HuH-7 (cell line): ENCODE measurements around the gene C8A.

Source experiments
- DNase-seq: peaks from one replicate; pipeline ENCODE4 v3.0.0; 2011; ENCODE audit warnings: low spot score

Gene C8A

DNA sequence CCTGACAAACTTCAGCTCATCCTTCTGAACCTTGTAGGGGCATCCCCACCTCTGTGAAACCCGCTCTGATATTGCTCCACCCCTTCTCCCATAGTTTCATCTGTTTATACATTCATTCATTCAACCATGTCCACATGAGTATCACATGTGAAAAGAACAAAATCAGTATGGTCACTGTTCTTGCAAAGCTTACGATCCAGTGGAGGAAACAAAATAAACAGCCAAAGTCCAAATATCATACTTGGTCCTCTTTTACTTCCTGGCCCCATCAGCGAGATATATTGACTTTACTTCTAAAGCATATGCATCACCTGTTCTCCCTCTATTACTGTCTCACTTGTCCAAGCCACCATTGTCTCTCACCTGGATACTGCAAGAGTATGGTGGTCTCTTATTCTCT lies 35.6 kb downstream of the C8A start:
- no peak for DNase-seq

DNA sequence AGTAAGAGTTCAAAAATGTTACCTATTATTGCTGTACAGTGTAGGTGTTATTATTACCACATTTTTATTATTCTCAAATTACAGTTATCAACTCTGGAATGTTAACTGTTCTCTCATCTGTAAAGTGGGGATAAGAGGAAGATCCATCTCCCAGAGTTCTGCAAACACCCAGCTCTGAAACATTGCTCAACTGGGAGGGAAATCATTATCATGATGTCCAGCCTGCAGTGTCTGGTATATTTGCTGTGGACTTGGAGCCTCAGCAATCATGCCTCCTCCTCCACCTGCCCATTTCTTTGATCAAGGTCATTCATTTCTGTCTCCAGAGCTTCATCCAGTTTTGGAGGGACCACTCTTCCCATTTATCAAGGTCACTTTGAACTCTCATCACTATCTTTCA lies 39.4 kb downstream of the C8A start:
- no peak for DNase-seq

DNA sequence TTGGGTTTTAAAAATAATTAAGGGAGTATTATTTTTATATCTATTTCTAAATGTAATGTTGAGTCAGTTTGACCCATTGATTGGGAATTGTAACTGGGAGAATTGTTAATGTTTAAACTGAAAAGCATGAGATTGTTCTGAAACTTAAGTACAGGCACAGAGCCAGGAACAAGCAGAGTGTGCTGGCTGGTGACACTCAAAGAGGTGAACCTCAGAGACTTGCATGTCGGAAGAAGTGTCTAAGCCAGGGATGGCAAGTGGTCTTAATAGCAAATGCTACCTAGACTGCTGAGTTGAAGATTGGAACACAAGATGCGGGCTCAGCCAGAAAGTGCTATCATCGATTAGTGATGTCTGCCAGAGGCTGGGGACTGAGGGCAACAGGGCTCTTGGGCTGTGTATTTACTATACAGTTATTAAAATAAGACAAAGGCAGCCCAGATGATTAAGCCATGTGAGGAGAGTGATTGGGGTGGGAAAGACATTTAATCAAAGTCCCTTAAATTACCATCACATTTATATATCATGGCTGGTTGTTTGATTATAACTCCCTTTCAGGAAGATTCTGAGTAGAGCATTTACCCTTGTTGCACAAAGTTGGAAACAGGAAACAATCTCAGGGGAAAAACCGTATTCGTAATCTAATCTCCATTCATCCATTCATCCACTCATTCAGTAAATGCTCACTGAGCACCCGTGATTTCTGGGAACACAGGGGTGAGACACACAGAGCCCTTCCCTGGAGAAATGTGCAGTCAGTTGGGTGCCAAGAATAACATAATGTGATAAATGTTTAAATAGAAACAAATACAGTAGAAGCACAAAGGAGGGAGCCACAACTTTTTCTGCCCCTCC lies 42.8 kb downstream of the C8A start:
- DNase-seq: no peak

DNA sequence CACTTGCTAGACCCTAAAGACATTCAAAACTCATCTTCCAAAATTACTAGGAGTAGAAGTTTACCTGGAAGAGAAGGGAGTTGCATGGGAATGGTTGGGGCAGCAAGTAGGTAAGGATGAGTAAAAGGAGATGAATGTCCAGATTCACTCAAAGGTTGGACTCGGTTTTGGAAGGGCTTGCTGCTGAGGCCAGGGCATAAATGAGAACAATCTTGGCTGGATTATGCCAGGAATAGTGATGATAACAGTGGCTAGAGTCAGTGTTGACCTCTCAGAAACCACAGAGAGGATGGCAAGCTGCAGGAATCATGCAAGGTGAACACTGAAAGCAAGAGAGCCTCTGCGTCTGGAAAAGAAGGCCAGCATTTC lies 43.4 kb downstream of the C8A start:
- no peak for DNase-seq

DNA sequence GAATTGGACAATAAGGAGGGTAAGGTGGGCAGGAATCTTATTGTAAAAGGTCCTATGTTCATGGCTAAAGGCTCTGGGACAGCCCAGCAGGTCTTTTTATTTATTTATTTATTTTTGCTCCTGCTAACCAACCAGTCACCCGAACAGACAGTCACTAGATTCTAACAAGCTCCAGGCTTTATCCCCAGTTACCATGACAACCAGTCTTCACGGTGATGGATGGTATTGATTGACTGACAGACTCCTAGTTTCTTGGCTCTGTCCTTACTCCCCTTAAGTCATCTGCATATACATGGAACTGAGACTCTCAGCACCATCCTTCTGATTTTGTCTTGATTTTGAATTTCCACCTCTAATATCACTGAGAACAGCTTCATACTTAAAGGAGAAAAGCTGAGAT lies 44.3 kb downstream of the C8A start:
- no peak for DNase-seq

DNA sequence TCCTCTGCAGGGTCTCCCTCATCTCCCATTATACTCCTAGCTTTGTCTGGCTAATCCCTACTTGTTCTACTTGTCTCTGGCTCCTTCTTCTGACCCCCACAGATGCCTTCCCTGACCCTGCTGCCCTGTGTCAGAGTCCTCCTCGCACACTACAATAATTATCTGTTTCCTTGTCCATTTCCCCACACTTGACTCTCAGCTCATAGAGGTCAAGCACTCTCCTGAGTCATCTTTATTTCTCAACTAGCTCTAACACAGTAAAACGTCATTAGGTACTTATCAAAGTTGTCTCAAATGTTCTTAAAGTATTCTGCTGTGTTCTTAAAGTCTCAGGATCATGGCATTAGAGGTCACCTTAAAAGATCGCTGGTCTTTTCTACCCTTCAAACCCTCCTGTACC lies 47.1 kb downstream of the C8A start:
- no peak for DNase-seq

DNA sequence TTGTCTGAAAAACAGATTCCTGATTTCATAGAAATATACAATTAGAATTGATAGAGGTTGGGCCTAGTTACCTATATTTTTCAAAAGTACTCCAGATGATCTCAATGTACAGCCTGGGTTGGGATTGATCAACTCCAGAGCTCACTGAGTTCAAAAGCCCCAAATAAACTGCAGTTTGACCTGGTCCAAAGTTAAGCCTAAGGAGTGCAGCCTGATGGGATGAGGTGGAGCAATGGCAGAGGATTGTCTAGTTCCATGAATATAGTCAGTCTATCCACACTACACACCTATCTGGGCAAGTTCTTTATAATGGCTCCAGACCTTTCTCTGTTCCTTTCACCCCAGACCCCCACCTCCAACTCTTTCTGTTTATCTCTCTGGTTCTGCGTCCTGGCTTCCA lies 49.2 kb downstream of the C8A start:
- no peak for DNase-seq

DNA sequence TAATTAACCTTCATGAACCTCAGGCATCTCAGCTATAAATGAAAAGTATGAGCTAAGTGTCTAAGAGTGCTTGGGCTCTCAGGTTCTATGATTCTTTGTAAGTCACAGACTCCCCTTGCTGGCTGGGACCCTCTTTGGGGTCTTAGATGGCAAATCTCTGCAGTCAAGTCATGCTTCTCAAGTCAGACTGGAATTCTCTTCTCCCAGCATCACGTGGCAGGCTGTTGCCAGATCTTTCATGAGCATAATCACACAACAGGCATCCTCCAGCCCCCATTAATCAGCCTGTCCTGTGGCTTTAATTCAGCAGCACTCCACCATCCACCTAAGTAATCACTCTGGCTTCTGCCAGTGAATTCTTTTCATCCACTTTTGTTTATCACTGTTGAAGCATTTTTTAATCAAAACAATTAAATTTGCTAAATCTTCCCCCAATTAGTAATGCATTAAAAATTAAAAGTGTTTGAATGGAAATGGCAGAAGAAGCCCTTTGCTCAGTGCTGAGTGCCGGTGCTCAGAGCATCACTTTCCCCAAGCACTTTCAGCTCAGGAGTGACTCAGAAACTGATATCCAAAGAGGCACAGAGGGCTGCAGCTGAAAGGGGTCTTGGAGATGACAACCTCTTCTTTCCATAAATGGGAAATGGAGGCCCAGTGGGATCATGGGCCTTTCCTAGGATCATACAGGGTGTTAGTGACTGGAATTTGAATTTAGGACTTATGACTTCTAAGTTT lies 50.2 kb downstream of the C8A start:
- DNase-seq: no peak

DNA sequence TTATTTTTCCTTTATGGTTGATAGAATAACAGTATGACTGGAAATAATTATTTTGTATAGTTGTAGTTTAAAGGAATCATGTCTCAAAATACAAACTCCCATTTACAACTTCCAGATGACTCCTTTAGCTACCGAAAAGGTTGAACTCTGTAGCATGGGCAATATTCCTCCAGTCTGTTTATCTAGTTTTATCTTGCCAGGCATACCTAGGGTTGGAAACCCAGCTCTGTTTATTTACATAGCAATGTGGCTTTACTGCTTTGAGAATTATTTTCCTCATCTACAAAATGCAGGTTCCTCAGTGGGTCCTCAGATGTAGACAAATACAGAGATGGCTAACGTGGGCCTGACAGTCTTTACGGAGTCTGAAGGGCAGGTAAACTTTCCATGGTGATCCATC lies 51.1 kb downstream of the C8A start:
- DNase-seq: no peak

DNA sequence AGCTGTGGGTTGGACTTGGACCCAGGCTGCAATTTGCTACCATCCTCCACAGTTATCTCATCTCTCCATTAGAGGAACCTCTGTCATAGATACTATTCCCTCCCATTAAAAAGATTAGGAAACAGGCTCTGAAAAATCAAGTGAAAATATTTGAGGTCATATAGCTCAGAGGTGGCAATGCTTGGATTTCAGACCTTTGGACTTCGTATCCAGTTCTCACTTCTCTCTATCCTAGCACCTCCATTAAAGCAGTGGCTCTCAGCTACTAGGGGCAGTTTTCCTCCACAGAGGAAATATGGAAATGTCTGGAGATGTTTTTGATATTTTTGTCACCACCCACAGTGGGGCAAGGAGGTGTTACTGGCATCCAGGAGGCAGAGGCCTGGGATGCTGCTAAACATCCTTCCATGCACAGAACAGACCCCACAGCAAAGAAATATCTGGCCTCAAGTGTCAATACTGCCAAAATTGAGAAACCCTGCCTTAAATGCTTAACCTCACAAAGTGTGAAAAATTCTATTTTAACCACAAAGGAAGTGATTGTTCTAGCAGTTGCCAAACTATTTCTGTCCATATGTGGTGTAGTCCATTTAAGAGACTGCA lies 54.1 kb downstream of the C8A start:
- peak; percentile 40 for DNase-seq

DNA sequence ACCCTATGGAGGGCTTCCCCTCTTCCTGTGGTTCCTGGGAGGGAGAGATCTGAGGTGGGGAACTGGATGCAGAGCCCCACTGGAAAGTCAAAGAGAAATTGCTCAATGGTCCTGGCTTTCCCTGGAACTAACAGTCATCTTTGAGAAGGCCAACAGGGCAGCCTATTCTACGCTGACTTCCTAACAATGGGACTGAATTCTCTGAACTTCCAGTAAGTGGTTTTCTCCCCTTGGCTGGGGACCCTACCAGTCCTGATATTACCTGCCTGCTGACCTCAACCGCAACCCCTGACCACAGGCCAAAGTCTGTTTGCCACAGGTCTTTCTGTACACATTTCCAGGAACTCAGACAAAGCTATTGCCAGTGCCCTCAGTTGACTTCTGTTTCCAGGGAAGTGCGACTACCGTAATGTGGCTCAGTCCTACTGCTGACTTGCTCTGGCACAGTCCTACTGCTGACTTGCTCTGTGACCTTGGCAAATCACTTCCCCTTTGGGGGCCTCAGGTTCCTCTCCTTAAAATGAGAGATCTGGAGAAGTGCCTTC lies 55.9 kb downstream of the C8A start:
- DNase-seq: peak; percentile 73

DNA sequence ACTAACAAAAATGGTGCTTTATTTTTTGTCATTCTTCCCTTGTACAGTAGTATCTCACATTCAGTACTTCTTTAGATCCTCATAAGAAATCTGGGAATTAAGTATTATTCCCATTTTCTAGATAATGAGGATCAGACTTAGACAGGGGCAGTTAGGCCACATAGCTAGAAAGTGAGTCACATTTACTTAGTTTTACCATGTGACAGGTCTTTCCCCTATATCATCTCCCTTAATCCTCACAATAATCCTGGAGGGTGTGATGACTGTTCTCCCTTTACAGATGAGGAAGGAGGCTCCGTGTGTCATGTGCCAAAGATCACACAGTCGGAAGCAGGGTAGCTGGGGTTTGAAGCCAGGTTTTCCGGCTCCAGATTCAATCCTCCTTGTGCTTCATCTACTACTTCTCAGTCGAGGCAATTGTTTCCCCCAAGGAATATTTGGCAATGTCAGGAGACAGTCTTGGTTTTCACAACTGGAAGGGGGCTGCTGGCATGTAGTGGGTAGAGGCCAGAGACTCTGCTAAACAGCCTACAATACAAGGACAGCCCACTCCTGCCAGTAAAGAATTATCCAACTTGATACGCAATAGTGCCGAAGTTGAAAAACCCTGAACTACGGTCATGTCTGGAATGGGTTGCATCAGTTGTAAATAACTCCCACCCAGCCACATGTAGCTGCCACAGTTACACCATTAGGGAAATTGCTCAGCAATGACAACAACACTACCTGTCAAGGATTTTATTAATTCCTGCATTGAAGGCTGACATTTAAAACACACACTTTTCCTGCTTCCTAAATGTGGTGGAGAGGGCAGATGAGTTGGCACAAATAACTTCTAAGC lies 56.7 kb downstream of the C8A start:
- peak; percentile 26 for DNase-seq

DNA sequence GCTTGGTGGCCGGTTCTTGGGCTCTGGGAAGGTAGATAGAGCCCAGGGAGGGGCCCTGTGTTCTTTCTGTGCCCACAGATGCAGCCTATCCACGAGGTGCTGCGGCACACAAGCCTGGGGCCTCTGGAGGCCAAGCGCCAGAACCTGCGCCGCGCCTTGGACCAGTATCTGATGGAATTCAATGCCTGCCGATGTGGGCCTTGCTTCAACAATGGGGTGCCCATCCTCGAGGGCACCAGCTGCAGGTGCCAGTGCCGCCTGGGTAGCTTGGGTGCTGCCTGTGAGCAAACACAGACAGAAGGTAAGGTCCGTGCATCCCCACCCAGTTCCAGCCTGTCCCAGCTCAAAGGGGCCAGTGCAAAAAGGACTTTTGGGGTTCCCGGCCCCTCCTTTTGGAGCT lies 57.7 kb downstream of the C8A start:
- DNase-seq: no peak

DNA sequence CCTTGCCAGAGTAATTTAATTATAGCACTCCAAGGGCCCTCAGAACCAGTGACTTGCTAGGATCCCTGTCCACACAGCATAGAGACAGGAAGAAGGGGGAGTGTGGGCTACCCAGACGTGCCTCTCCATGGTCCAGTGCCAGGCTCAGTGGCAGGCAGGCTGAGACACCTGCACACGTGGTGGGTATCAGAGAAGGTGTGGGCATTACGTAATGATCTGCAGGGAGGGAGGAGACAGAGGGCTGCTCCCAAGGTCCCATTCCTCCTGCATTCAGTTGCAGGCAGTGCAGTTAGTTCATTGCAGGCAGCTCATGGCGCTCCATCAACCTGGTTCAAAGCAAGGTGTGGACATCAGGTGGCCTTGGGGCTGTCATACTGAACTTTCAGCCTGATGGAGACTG lies 61.4 kb downstream of the C8A start:
- DNase-seq: peak; percentile 46

DNA sequence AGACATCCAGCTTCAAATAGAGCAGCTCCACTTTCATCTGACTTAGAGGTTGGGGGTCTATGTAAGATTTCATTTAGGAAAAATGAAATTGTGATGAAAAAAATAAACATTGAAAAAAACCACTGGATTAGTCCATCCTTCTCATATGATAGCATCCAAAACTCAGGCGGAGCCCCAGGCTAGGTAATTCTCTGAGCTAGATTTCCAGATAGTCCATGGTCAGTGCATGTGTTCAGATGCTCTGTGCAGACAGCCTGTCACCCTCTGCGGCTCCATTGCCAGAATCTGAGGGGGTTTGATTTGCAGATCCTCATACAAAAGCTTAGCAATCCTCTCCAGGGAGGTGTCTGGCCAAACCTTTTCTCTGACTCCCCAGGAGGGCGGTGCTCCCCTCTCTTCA lies 62.0 kb downstream of the C8A start:
- DNase-seq: no peak

DNA sequence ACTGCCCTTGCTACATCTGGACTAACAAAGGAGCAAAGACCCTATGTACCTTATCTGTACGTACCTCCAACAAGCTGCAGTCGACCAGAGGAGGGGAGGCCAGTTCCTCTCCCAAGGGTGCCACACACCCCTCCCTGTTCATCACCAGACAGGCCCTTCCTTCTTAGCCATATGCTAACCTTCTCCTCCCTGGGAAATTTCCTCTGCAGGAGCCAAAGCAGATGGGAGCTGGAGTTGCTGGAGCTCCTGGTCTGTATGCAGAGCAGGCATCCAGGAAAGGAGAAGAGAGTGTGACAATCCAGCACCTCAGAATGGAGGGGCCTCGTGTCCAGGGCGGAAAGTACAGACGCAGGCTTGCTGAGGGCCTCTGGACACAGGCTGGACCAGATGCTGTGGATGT lies 62.8 kb downstream of the C8A start:
- no peak for DNase-seq

DNA sequence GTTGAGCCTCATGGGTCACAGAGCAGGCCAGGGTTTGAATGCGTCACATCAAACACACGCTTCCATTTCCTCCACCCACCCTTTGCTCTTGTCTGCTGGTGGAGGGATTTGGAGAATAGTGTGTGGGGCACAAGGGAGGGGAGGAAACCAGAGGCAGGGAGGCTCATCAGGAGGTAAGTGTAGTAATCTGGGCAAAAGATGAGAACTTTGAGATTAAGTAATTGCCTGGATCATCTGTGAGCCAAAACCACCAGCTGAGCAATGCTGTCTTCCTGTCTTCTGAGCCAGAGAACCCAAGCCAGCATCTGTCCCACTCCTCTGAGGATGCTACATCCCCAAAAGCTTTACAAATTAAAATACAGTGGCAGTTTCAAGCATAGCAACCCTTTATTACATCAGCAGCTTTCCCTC lies 66.0 kb downstream of the C8A start:
- no peak for DNase-seq

DNA sequence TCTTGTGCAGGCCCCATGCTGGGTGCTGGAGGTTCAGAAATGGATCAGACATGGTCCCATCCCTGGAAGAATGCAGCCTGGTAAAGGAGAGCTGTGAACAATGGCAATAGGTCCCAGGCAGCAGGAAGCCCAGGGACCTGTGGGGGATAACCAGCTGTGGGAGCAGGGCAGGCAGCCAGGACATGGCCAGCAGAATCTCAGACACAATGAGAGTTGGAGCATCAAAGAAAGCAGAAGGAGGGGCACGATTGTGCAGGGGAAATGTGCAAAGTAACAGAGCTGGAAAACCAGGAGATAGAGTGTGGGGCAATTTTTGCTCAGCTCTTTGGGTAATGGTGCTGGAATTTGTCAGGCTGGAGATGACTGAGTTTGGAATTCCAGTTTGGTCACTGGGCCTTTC lies 66.9 kb downstream of the C8A start:
- no peak for DNase-seq

DNA sequence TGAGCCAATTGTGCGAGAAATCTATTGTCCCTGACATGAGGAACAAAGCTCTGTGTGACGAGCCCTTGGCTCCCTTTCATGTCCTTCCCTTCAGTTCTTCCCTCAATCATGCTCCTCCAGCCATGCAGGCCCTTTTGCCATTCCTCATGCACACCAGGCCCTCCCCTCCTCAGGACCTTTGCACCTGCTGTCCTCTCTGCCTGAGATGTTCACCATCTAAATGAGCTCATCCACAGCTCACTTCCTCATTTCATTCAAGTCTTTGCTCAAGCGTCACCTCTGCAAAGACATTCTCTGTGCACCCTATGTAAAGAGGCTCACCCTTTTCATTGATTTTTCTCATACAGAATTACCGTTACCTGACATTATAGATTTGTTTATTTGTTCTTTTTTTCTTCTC lies 67.5 kb downstream of the C8A start:
- no peak for DNase-seq

DNA sequence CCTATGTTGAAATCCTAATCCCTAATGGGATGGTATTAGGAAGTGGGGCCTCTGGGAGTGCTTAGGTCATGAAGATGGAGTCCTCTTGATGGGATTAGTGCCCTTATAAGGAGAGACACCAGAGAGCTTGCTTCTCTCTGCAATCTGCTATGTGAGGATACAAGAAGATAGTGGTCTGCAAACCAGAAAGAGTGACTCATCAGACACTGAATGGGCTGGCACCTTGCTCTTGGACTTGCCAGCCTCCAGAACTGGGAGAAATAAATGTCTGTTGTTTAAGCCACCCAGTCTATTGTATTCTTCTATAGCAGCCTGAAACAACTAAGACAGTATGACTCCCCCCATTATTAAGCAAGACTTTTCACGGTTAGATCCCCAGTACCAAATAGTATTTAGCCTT lies 67.9 kb downstream of the C8A start:
- no peak for DNase-seq

DNA sequence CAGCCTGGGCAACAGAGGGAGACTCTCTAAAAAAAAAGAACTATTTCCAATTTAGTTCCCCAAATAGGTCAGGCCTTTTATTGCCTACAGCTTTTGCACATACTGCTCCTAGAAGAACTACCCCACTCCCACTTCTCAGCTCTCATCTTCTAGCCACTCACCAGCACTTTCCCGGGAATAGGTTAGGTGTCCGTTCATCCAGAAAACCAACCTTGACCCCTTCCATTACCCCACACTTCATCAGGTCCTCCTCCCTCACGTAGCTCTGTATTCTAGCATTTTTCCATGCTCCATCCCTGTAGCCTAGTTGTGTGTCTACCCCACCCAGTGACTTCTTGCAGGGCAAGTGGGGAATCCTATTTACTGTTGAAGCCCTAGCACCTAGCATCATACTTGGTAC lies 68.6 kb downstream of the C8A start:
- DNase-seq: no peak

DNA sequence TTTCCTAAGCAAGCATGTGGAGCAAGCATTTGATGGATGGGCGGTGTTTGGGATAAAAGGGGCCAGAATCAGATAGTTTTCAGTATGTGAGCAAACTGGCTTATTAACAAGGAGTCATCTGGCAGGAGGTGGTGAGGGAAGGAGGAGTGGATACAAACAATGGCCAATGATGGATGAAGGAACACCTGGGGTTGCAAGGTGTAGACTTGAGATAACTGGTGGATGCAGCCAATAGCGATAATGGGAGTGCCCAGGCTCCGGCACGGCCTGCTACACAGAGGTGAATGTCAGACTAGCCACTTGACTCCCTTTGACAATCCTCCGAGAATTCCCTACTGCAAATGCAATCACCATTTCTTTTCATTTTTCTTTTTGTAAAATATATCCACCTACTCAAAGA lies 69.5 kb downstream of the C8A start:
- no peak for DNase-seq
